LNCaP clone FGC (cell line): ENCODE measurements around the gene MLYCD.

ENCODE experiments used
- DNase-seq: peaks from one replicate; pipeline ENCODE4 v3.0.0-alpha.2; 2011; ENCODE audit warnings: low read depth
- H3K4me3 ChIP-seq: 2 replicates; pipeline ENCODE4 v1.5.1; 2011; ENCODE audit warnings: mild to moderate bottlenecking, low read depth, low read length, control low read depth
- TF ChIP-seq, protein P1 (sequence below): IDR thresholded peaks from 2 replicates; pipeline ENCODE4 v1.5.1; 2012; ENCODE audit warnings: mild to moderate bottlenecking; ENCODE audit not compliant: control insufficient read depth, insufficient read depth; ENCODE audit errors: extremely low read depth

The MLYCD gene

DNA sequence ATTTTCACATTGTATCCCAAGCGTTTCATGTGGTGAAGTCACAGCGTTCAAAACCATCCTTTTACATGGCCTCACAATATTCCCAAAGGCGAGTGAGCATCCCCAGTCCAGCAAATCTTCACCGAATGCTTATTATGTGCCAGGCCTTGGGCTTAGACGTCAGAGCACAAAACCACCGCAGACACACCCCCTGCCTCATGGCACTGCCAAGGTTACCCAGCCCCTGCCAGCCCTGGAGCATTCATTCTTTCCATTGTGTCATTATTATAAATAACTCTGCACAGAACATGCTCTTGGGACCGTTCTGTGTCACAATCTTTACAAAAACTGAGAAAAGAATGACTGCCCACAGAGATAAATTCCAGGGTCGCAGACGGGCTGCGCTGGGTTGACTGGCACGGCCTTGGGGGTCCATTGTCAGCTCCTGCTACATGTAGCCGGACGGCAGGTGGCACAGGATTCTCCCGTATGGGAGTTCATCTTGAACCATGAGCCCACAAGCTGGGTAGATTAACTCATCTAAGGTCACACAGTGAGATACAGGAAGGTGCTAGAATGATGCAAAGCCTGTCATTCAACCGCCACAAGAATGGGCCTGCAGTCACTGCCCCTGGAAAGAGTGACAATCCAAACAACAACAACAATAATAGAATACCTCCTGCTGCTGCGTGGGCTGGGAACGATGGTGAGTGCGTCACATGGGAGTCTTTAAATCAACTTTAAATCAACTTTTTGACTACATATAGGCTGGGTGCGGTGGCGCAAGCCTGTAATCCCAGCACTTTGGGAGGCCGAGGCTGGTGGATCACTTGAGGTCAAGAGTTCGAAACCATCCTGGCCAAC is 64.6 kb downstream of the MLYCD start:
- no peak for DNase-seq
- TF ChIP-seq, protein P1, sequence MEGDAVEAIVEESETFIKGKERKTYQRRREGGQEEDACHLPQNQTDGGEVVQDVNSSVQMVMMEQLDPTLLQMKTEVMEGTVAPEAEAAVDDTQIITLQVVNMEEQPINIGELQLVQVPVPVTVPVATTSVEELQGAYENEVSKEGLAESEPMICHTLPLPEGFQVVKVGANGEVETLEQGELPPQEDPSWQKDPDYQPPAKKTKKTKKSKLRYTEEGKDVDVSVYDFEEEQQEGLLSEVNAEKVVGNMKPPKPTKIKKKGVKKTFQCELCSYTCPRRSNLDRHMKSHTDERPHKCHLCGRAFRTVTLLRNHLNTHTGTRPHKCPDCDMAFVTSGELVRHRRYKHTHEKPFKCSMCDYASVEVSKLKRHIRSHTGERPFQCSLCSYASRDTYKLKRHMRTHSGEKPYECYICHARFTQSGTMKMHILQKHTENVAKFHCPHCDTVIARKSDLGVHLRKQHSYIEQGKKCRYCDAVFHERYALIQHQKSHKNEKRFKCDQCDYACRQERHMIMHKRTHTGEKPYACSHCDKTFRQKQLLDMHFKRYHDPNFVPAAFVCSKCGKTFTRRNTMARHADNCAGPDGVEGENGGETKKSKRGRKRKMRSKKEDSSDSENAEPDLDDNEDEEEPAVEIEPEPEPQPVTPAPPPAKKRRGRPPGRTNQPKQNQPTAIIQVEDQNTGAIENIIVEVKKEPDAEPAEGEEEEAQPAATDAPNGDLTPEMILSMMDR = no peak
- H3K4me3 ChIP-seq = no peak overlapping the region

GRCh38 chr16:83964684-83965443 is 65.9 kb downstream of the MLYCD start:
- H3K4me3 ChIP-seq = no peak overlapping the region
- no peak for DNase-seq
- TF ChIP-seq, protein P1 = no peak

DNA sequence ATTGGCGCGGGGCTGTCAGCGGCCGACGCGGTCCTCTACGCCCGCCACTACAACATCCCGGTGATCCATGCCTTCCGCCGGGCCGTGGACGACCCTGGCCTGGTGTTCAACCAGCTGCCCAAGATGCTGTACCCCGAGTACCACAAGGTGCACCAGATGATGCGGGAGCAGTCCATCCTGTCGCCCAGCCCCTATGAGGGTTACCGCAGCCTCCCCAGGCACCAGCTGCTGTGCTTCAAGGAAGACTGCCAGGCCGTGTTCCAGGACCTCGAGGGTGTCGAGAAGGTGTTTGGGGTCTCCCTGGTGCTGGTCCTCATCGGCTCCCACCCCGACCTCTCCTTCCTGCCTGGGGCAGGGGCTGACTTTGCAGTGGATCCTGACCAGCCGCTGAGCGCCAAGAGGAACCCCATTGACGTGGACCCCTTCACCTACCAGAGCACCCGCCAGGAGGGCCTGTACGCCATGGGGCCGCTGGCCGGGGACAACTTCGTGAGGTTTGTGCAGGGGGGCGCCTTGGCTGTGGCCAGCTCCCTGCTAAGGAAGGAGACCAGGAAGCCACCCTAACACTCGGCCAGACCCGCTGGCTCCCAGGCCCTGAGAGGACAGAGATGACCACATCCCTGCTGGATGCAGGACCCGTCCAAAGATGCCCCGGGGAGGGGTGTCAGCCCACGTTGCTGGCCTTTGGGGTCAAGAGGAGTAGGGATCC is 66.7 kb downstream of the MLYCD start:
- no peak for DNase-seq
- TF ChIP-seq, protein P1 = no peak
- no peak overlapping the region for H3K4me3 ChIP-seq

DNA sequence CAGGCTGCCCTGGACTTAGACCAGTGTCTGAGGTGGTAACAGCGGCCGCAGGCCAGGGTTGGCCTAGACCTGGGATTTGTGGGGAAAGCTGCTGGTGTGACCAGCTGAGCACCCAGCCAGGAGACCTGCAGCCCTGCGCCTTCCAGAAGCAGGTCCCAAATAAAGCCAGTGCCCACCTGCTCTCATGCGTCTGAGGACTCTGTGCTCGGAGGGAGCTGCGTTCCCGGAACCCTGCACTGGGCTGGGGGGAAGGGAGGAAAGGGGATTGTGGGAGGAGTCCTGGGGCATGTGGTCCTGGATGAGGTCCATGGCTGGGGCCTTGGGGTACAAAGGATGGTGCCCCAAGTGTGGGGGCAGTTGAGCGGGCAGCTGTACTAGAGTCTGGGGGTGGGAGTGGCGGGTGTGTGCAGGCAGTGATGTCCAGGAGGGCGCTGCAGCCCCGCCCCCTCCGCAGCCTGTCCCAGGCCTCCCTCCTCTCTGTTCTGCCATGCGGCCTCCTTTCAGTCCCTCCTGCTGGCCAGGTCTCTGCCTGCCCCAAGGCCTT is 67.3 kb downstream of the MLYCD start:
- H3K4me3 ChIP-seq = no peak overlapping the region
- TF ChIP-seq, protein P1 = no peak
- no peak for DNase-seq

- DNase-seq = no peak
- TF ChIP-seq, protein P1 = no peak
- H3K4me3 ChIP-seq = no peak overlapping the region
These were observed 68.2 kb downstream of the MLYCD start for GRCh38 chr16:83967091-83967490.

DNA sequence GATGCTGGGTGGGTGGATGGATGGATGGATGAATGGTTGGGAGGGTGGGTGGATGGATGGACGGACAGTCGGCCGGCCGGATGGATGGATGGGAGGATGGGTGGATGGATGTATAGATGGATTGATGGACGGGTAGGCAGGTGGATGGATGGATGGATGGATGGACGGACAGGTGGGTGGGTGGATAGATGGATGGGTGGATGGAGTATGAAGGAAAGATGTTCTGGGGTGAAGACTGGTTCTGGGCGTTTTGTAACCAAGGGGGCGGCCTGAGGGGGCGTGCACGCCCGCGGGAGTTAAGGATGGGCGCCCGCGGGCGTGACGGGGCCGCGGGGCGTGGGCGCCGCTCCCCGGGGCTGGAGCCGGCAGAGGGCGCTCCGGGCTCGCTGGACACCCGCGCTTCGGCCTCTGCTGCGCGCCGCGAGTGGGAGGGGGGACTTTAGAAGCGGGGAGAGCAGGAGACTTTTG is 69.0 kb downstream of the MLYCD start, which contains the start of gene NECAB2:
Gene NECAB2 (plus strand): TSS at position 407 of the 468 bp plus-strand sequence. CDS start 405 bp downstream, outside the sequence.
- peak within 1 kb of the TSS; percentile 23; the same call in 1 of the 2 replicates for H3K4me3 ChIP-seq
- TF ChIP-seq, protein P1 = peak; percentile 81
- DNase-seq = no peak
